H1 (cell line): ENCODE measurements around the gene SMIM1. TPM values are rescaled to one million over a fixed set of nuclear protein-coding genes. Genes with fewer than 3 reads are reported as not detected.

Experiments
- CTCF ChIA-PET: fragments of 300-600 bp; sonication (Branson Sonifier 250); formaldehyde crosslinking; loops from one replicate; lab custom pipeline; 2021; ENCODE audit not compliant: partially characterized antibody; lab: Charles Lee
- POLR2A ChIA-PET: fragments of 300-600 bp; sonication (Branson Sonifier 250); formaldehyde crosslinking; loops from one replicate; lab custom pipeline; 2021; ENCODE audit warnings: inconsistent platforms; ENCODE audit not compliant: partially characterized antibody; lab: Charles Lee
- DNase-seq, 2 experiments: peaks; one replicate each; pipeline versions ENCODE4 v3.0.0 to v3.0.0-alpha.2; 2010 to 2022; ENCODE audit warnings: low spot score in 2 of 2, low read depth in 1 of 2, mixed read lengths in 1 of 2
- FAIRE-seq: peaks from 2 replicates; lab custom pipeline; 2011; peaks lifted over from hg19 to GRCh38; lab: Jason Lieb, UNC
- H2AFZ ChIP-seq: 2 replicates; pipeline ENCODE4 v1.8.1; 2012; ENCODE audit warnings: low read length, inconsistent platforms
- H2AK5ac ChIP-seq: 2 replicates; pipeline ENCODE4 v1.6.1; 2013; ENCODE audit warnings: low read depth, low read length
- H2BK120ac ChIP-seq: replicated peaks from 2 replicates; pipeline ENCODE3; 2013; ENCODE audit warnings: low read depth, low read length, inconsistent platforms
- H2BK12ac ChIP-seq: 2 replicates; pipeline ENCODE4 v1.6.1; 2013; ENCODE audit warnings: low read depth, low read length
- H2BK15ac ChIP-seq: 2 replicates; pipeline ENCODE4 v1.6.1; 2013; ENCODE audit warnings: low read length
- H2BK20ac ChIP-seq: 2 replicates; pipeline ENCODE4 v1.6.1; 2013; ENCODE audit warnings: low read length
- H2BK5ac ChIP-seq: 2 replicates; pipeline ENCODE4 v1.6.1; 2013; ENCODE audit warnings: low read depth, low read length
- H3K14ac ChIP-seq: 2 replicates; pipeline ENCODE4 v1.6.1; 2013; ENCODE audit warnings: inconsistent platforms; ENCODE audit not compliant: insufficient read length
- H3K18ac ChIP-seq: 2 replicates; pipeline ENCODE4 v1.6.1; 2013; ENCODE audit warnings: low read length; ENCODE audit errors: extremely low read depth
- H3K23ac ChIP-seq: 2 replicates; pipeline ENCODE4 v1.6.1; 2013; ENCODE audit warnings: inconsistent platforms; ENCODE audit not compliant: insufficient read length
- H3K23me2 ChIP-seq: 2 replicates; pipeline ENCODE4 v1.6.1; 2013; ENCODE audit warnings: low read depth, low read length
- H3K27ac ChIP-seq: 2 replicates; pipeline ENCODE4 v1.6.1; 2011; ENCODE audit warnings: low read depth, low read length, inconsistent platforms
- H3K27me3 ChIP-seq, 4 experiments: replicated peaks in 1 of 4; 1 replicate in 1 of 4; 2 replicates in 3 of 4; pipeline versions ENCODE4 v1.6.1 to v1.8.1; 2011 to 2013; ENCODE audit warnings: low read length in 3 of 4, mild to moderate bottlenecking in 3 of 4, inconsistent platforms in 2 of 4, mixed read lengths in 2 of 4, moderate library complexity in 1 of 4; ENCODE audit not compliant: control insufficient read depth in 3 of 4, insufficient read depth in 3 of 4; ENCODE audit errors: extremely low read depth in 1 of 4
- H3K36me3 ChIP-seq, 4 experiments: 2 replicates each; pipeline versions ENCODE4 v1.6.1 to v1.8.1; 2011 to 2013; ENCODE audit warnings: mild to moderate bottlenecking in 4 of 4, low read length in 3 of 4, moderate library complexity in 2 of 4, control low read depth in 1 of 4, inconsistent platforms in 1 of 4; ENCODE audit not compliant: insufficient read depth in 4 of 4, control insufficient read depth in 2 of 4
- H3K4ac ChIP-seq: replicated peaks from 2 replicates; pipeline ENCODE3; 2013; ENCODE audit warnings: low read length, low read depth, mixed read lengths, inconsistent platforms; ENCODE audit not compliant: insufficient read length
- H3K4me1 ChIP-seq, 4 experiments: replicated peaks in 1 of 4; 1 replicate in 1 of 4; 2 replicates in 3 of 4; pipeline versions ENCODE4 v1.6.1 to v1.8.1; 2011 to 2013; ENCODE audit warnings: low read length in 3 of 4, inconsistent platforms in 2 of 4, mixed read lengths in 1 of 4; ENCODE audit not compliant: insufficient read depth in 4 of 4, control insufficient read depth in 3 of 4
- H3K4me2 ChIP-seq, 2 experiments: 2 replicates each; pipeline versions ENCODE4 v1.6.1 to v1.8.1; 2011 to 2013; ENCODE audit warnings: low read depth in 2 of 2, low read length in 2 of 2, control low read depth in 1 of 2, inconsistent platforms in 1 of 2, mild to moderate bottlenecking in 1 of 2; ENCODE audit not compliant: insufficient read depth in 1 of 2
- H3K4me3 ChIP-seq, 4 experiments: fragments of 200-600, 300-600 bp in 1 of 4; sonication (generic), shearing (Covaris generic), sonication (Bioruptor Twin) in 1 of 4; 2 replicates each; pipeline versions ENCODE4 v1.5.1 to v1.8.1; 2011 to 2016; ENCODE audit warnings: low read length in 4 of 4, low read depth in 3 of 4, control low read depth in 2 of 4, inconsistent platforms in 2 of 4, mild to moderate bottlenecking in 2 of 4, mixed read lengths in 1 of 4, moderate library complexity in 1 of 4; ENCODE audit not compliant: insufficient read depth in 2 of 4; ENCODE audit errors: extremely low read depth in 1 of 4
- H3K56ac ChIP-seq: replicated peaks from 2 replicates; pipeline ENCODE3; 2013; ENCODE audit warnings: low read depth, mild to moderate bottlenecking, mixed read lengths, low read length, inconsistent platforms; ENCODE audit not compliant: insufficient read length
- H3K79me1 ChIP-seq: 2 replicates; pipeline ENCODE4 v1.6.1; 2013; ENCODE audit warnings: low read depth, low read length, control low read depth
- H3K79me2 ChIP-seq, 2 experiments: 2 replicates each; pipeline versions ENCODE4 v1.6.1 to v1.8.1; 2012 to 2013; ENCODE audit warnings: low read length in 2 of 2, mild to moderate bottlenecking in 2 of 2, inconsistent platforms in 1 of 2; ENCODE audit not compliant: insufficient read depth in 2 of 2, control insufficient read depth in 1 of 2
- H3K9ac ChIP-seq, 4 experiments: replicated peaks in 1 of 4; 1 replicate in 1 of 4; 2 replicates in 3 of 4; pipeline versions ENCODE4 v1.6.1 to v1.8.1; 2011 to 2013; ENCODE audit warnings: low read depth in 3 of 4, low read length in 3 of 4, control low read depth in 2 of 4, mild to moderate bottlenecking in 2 of 4, moderate library complexity in 2 of 4, inconsistent platforms in 1 of 4; ENCODE audit errors: extremely low read depth in 1 of 4
- H3K9me3 ChIP-seq, 2 experiments: 2 replicates each; pipeline versions ENCODE4 v1.6.1 to v1.8.1; 2012 to 2013; ENCODE audit warnings: mild to moderate bottlenecking in 2 of 2, moderate library complexity in 2 of 2, control low read depth in 1 of 2, inconsistent platforms in 1 of 2, low read depth in 1 of 2, low read length in 1 of 2, mixed read lengths in 1 of 2; ENCODE audit not compliant: insufficient read depth in 2 of 2
- H4K20me1 ChIP-seq, 2 experiments: replicated peaks in 1 of 2; 2 replicates each; pipeline versions ENCODE3 to v1.8.1; 2011 to 2013; ENCODE audit warnings: inconsistent platforms in 2 of 2, low read length in 2 of 2, mild to moderate bottlenecking in 1 of 2; ENCODE audit not compliant: insufficient read depth in 2 of 2, control insufficient read depth in 1 of 2
- H4K5ac ChIP-seq: 2 replicates; pipeline ENCODE4 v1.6.1; 2013; ENCODE audit warnings: low read length, low read depth, mixed read lengths, inconsistent platforms; ENCODE audit not compliant: insufficient read length
- H4K8ac ChIP-seq: 2 replicates; pipeline ENCODE4 v1.8.0; 2013; ENCODE audit warnings: mild to moderate bottlenecking, moderate library complexity, low read length, inconsistent platforms; ENCODE audit not compliant: insufficient read depth; ENCODE audit errors: extremely low read depth
- H4K91ac ChIP-seq: replicated peaks from 2 replicates; pipeline ENCODE3; 2013; ENCODE audit warnings: low read length, mixed read lengths, inconsistent platforms; ENCODE audit not compliant: insufficient read length
- ASH2L ChIP-seq: fragments of 200-600, 300-600 bp; sonication (generic); IDR thresholded peaks from one replicate; pipeline ENCODE4 v1.7.1; 2017; ENCODE audit warnings: low read length
- CREB1 ChIP-seq: IDR thresholded peaks from 2 replicates; pipeline ENCODE4 v1.6.1; 2012; ENCODE audit warnings: inconsistent platforms
- EGR1 ChIP-seq: IDR thresholded peaks from 2 replicates; pipeline ENCODE4 v1.6.1; 2011; ENCODE audit warnings: low read depth, low read length, borderline replicate concordance
- EZH2 ChIP-seq: fragments of 200-600 bp; sonication (generic); IDR thresholded peaks from 2 replicates; pipeline ENCODE4 v1.7.1; 2012; ENCODE audit warnings: low read depth, mild to moderate bottlenecking, moderate library complexity, low read length, inconsistent platforms; ENCODE audit not compliant: severe bottlenecking
- NRF1 ChIP-seq: IDR thresholded peaks from 2 replicates; pipeline ENCODE4 v1.6.1; 2011; ENCODE audit warnings: mild to moderate bottlenecking, low read depth, low read length, improper control_type of control experiment
- POLR2AphosphoS5 ChIP-seq: IDR thresholded peaks from 2 replicates; pipeline ENCODE4 v1.6.1; 2011; ENCODE audit warnings: low read depth, low read length
- RXRA ChIP-seq: IDR thresholded peaks from 2 replicates; pipeline ENCODE4 v1.6.1; 2011; ENCODE audit warnings: low read depth, mild to moderate bottlenecking, low read length, moderate library complexity; ENCODE audit not compliant: insufficient read depth
- SP1 ChIP-seq: IDR thresholded peaks from 2 replicates; pipeline ENCODE4 v1.6.1; 2011; ENCODE audit warnings: low read depth, low read length
- TAF1 ChIP-seq: IDR thresholded peaks from 2 replicates; pipeline ENCODE4 v1.6.1; 2011; ENCODE audit warnings: mild to moderate bottlenecking, low read depth, low read length
- TBP ChIP-seq: IDR thresholded peaks from 2 replicates; pipeline ENCODE4 v1.6.1; 2011; ENCODE audit warnings: low read depth, low read length, improper control_type of control experiment
- TCF12 ChIP-seq: IDR thresholded peaks from 2 replicates; pipeline ENCODE4 v1.6.1; 2011; ENCODE audit warnings: low read depth, mild to moderate bottlenecking, low read length
- WGBS, 2 experiments: shearing (Covaris generic) in 1 of 2; methylation state at CpG; one replicate each; pipeline versions ENCODE4 v1.1.6 to v1.1.7; 2013 to 2015; ENCODE audit warnings: low lambda C conversion rate in 2 of 2, mixed read lengths in 2 of 2, inconsistent platforms in 1 of 2, low coverage in 1 of 2, missing lambda C conversion rate in 1 of 2; ENCODE audit not compliant: insufficient replicate concordance in 2 of 2, insufficient coverage in 1 of 2, insufficient read length in 1 of 2; ENCODE audit errors: extremely low coverage in 1 of 2, missing lambda C conversion rate in 1 of 2; 5-methylcytosine and 5-hydroxymethylcytosine counted together
- polyA plus RNA-seq, 7 experiments: library from polyadenylated mRNA; depleted of rRNA in 3 of 7; stranded (reverse) in 5 of 7; unstranded in 2 of 7; fragments of >200 nt in 5 of 7; fragments of 200-250 nt in 2 of 7; gene quantifications; 1 replicate in 5 of 7; 2 replicates in 1 of 7; 4 replicates in 1 of 7; pipeline versions ENCODE4 v1.2.1 to v1.2.3, GENCODE V29; 2011 to 2013; ENCODE audit warnings: missing spikeins in 2 of 7, mixed read lengths in 2 of 7
- total RNA-seq: library from RNA; stranded (reverse); fragmentation: NEBNext Ultra II Directional; extraction: Animal tissue kit (Norgen Biotek cat#: 25700); gene quantifications from 2 replicates; pipeline ENCODE4 v1.2.1, GENCODE V29; 2021
- TF ChIP-seq, protein P1 (sequence below): IDR thresholded peaks from 2 replicates; pipeline ENCODE4 v1.6.1; 2012; ENCODE audit warnings: inconsistent platforms
- TF ChIP-seq, protein P2 (sequence below): IDR thresholded peaks from 2 replicates; pipeline ENCODE4 v1.6.1; 2012; ENCODE audit warnings: inconsistent platforms

SMIM1 gene
- total and polyA plus RNA-seq, 2 of the 8 experiments (the other 6 are each of a cell fraction or from before 2014, with no cell fraction given): 7.7 to 9.7 TPM

DNA sequence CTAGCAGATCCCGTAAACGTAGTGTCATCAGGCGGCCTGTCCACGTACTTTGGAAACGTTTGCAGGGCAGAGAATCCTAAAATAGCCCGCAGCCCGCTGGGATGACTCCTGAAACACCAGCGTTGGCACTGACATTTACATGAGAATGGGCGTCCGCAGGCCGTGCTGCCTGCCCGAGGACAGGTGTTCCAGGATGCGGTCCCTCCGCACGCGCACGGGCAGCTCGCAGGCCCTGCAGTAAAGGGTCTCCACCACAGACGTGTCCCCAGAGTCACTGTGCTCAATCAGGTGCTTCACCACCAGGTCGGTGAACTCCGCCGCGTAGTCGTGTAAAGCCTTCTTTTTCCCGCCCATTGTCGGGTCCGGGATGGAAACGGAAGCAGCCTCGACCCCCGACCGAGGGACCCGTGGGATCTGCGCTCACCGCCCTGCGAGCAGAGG, 26.1 kb upstream of the SMIM1 start:
- Histone ChIP-seq H2BK12ac (peak overlapping the region; percentile 62; the same call in 1 of the 2 replicates), H3K79me1 (peaks cover 23% of the 10 kb centered on the region), H4K8ac (peak overlapping the region; percentile 94), H2BK20ac (no peak overlapping the region), H2AFZ (no peak overlapping the region), H3K4me2 (peak overlapping the region; percentile 75 to 97), H3K18ac (0 out of 2 replicates have a peak overlapping the region, but pooled peaks have one; percentile 16), H2BK120ac (no peak overlapping the region), H3K14ac (no peak overlapping the region), H4K5ac (peak overlapping the region; percentile 75), H3K4me1 (peaks cover 0 to 16% (median 13%) of the 10 kb centered on the region in 4 experiments; a peak in 6 of 7 replicates), H3K23me2 (peaks cover 14% of the 10 kb centered on the region), H3K36me3 (peaks cover 5 to 25% (median 14%) of the 10 kb centered on the region in 4 experiments; a peak in 7 of 8 replicates), H3K79me2 (peaks cover 0 to 31% of the 10 kb centered on the region in 2 experiments; a peak in 3 of 4 replicates), H3K4ac (peak overlapping the region; percentile 60), H2AK5ac (no peak overlapping the region), H3K9ac (peak overlapping the region; percentile 49 to 71 (median 62)), H3K4me3 (peak overlapping the region; percentile 75 to 87 (median 82)), H3K9me3 (no peaks in the 10 kb centered on the region), H3K27ac (peak overlapping the region; percentile 42; the same call in 1 of the 2 replicates), H3K27me3 (peaks cover 0 to 3% (median 0%) of the 10 kb centered on the region in 4 experiments; a peak in 5 of 7 replicates), H2BK5ac (peak overlapping the region; percentile 41), H2BK15ac (no peak overlapping the region), H3K23ac (no peak overlapping the region), H4K91ac (peak overlapping the region; percentile 87), H3K56ac (no peak overlapping the region), H4K20me1 (peaks cover 8 to 35% of the 10 kb centered on the region in 2 experiments)
- peak; percentile 27 to 77 for DNase-seq
- 2% methylated on average over 31 of the region's 35 CpGs; no CpG with 5 or more reads in 1 of the 2 experiments for WGBS, 2 experiments
- peak; percentile 63 for FAIRE-seq
- ChIA-PET CTCF (interaction anchor here (0.6 to 1.7 kb wide), 3 partner anchors 18 to 45 kb away, joined by 3 to 5 read pairs (median 3); no protein-coding TSS in a partner anchor), POLR2A (interaction anchor here (0.8 to 2.6 kb wide), 9 partner anchors 8 to 1517 kb away, joined by 3 to 12 read pairs (median 3); no protein-coding TSS in a partner anchor)
- TF ChIP-seq CREB1: no peak
- TF ChIP-seq TBP: peak; percentile 26; the same call in 1 of the 2 replicates
- no peak for TF ChIP-seq EGR1
- TF ChIP-seq TAF1: 0 out of 2 replicates have a peak, but pooled peaks have one; percentile 30
- TF ChIP-seq NRF1: no peak
- TF ChIP-seq RXRA: no peak
- TF ChIP-seq POLR2AphosphoS5: peak; percentile 54
- peak; percentile 77; the same call in 1 of the 2 replicates for TF ChIP-seq TCF12
- TF ChIP-seq, protein P1, sequence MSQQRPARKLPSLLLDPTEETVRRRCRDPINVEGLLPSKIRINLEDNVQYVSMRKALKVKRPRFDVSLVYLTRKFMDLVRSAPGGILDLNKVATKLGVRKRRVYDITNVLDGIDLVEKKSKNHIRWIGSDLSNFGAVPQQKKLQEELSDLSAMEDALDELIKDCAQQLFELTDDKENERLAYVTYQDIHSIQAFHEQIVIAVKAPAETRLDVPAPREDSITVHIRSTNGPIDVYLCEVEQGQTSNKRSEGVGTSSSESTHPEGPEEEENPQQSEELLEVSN: peak; percentile 91
- no peak for TF ChIP-seq EZH2
- TF ChIP-seq ASH2L: peak; percentile 59
- 0 out of 2 replicates have a peak, but pooled peaks have one; percentile 27 for TF ChIP-seq SP1
- TF ChIP-seq, protein P2, sequence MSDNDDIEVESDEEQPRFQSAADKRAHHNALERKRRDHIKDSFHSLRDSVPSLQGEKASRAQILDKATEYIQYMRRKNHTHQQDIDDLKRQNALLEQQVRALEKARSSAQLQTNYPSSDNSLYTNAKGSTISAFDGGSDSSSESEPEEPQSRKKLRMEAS: peak; percentile 76
